HCT116 (cell line): ENCODE measurements around the gene PRR36. TPM values are rescaled to one million over a fixed set of nuclear protein-coding genes. Genes with fewer than 3 reads are reported as not detected.

Experiments used
- ATAC-seq: fragments of 200-7000 bp; cut with Tn5 transposase; 2 replicates; pipeline ENCODE4 v1.9.1; 2020; ENCODE audit warnings: mild to moderate bottlenecking, moderate library complexity
- BruUV-seq: library from RNA; stranded (reverse); fragments of 400-500 nt; replicated peaks from 2 replicates; lab custom pipeline; 2021; lab: Mats Ljungman, UMichigan
- CTCF ChIA-PET: fragments of 300-600 bp; sonication (Branson Sonifier 250); formaldehyde crosslinking; loops from one replicate; lab custom pipeline; 2021; ENCODE audit warnings: antibody characterized with exemption; lab: Charles Lee
- POLR2A ChIA-PET: fragments of 300-600, 350-600 bp; sonication (Branson Sonifier 250); formaldehyde crosslinking; loops from one replicate; lab custom pipeline; 2021; ENCODE audit warnings: antibody characterized with exemption; lab: Charles Lee
- RAD21 ChIA-PET, 2 experiments: fragments of 300-600 bp; sonication (Branson Sonifier 250); formaldehyde crosslinking; loops; one replicate each; lab custom pipeline; 2023; ENCODE audit warnings: low total read pairs in 2 of 2; ENCODE audit not compliant: uncharacterized antibody in 2 of 2, unreplicated experiment in 2 of 2, low non-redundant PET in 1 of 2; lab: Charles Lee
- DNase-seq: peaks from one replicate; pipeline ENCODE4 v3.0.0-alpha.2; 2010; ENCODE audit warnings: low read depth, low spot score
- H2AFZ ChIP-seq: fragments of 200-600 bp; shearing (Covaris generic), sonication (generic); 2 replicates; pipeline ENCODE4 v1.6.1; 2017; ENCODE audit warnings: low read depth, mixed run types, mixed read lengths, antibody characterized with exemption, low read length; ENCODE audit not compliant: poor library complexity, severe bottlenecking
- H3K27ac ChIP-seq: 2 replicates; pipeline ENCODE4 v1.5.1; 2012; ENCODE audit warnings: low read depth, low read length
- H3K27me3 ChIP-seq: fragments of 200-600 bp; sonication (generic); 2 replicates; pipeline ENCODE4 v1.6.1; 2016; ENCODE audit warnings: mixed run types, low read length, mixed read lengths; ENCODE audit not compliant: insufficient read depth
- H3K36me3 ChIP-seq, 2 experiments: fragments of 200-500 bp in 1 of 2; fragments of 200-600 bp in 1 of 2; sonication (Bioruptor generic) in 1 of 2; sonication (generic) in 1 of 2; 2 replicates each; pipeline versions ENCODE4 v1.5.1 to v1.6.1; 2014 to 2016; ENCODE audit warnings: low read length in 2 of 2, inconsistent platforms in 1 of 2, mixed read lengths in 1 of 2, mixed run types in 1 of 2; ENCODE audit not compliant: insufficient read depth in 2 of 2, control insufficient read depth in 1 of 2
- H3K4me1 ChIP-seq, 2 experiments: fragments of 200-600 bp in 1 of 2; sonication (generic) in 1 of 2; 2 replicates each; pipeline versions ENCODE4 v1.5.1 to v1.6.1; 2012 to 2017; ENCODE audit warnings: low read length in 2 of 2, inconsistent platforms in 1 of 2, mild to moderate bottlenecking in 1 of 2, mixed read lengths in 1 of 2, mixed run types in 1 of 2, moderate library complexity in 1 of 2; ENCODE audit not compliant: insufficient read depth in 2 of 2, control insufficient read depth in 1 of 2
- H3K4me2 ChIP-seq: fragments of 200-600 bp; sonication (generic); 2 replicates; pipeline ENCODE4 v1.6.1; 2017; ENCODE audit warnings: mixed run types, low read length, mixed read lengths
- H3K4me3 ChIP-seq, 2 experiments: fragments of 200-600 bp in 1 of 2; sonication (generic) in 1 of 2; replicated peaks in 1 of 2; 2 replicates each; pipeline ENCODE4 v1.5.1; 2011 to 2016; ENCODE audit warnings: low read length in 2 of 2, control low read depth in 1 of 2, low read depth in 1 of 2, mild to moderate bottlenecking in 1 of 2, mixed read lengths in 1 of 2, mixed run types in 1 of 2
- H3K79me2 ChIP-seq: fragments of 200-600 bp; sonication (generic); 2 replicates; pipeline ENCODE4 v1.6.1; 2017; ENCODE audit warnings: mild to moderate bottlenecking, mixed run types, low read length, moderate library complexity, mixed read lengths; ENCODE audit not compliant: insufficient read depth
- H3K9ac ChIP-seq: fragments of 200-600 bp; sonication (generic); 2 replicates; pipeline ENCODE4 v1.6.1; 2016; ENCODE audit warnings: low read length, mixed read lengths
- H3K9me2 ChIP-seq: fragments of 200-600 bp; sonication (generic), shearing (Covaris generic); 2 replicates; pipeline ENCODE4 v1.6.1; 2017; ENCODE audit warnings: mixed run types, mild to moderate bottlenecking, moderate library complexity; ENCODE audit not compliant: insufficient read depth
- H3K9me3 ChIP-seq, 2 experiments: fragments of 200-500 bp in 1 of 2; fragments of 200-600 bp in 1 of 2; sonication (Bioruptor generic) in 1 of 2; sonication (generic) in 1 of 2; 2 replicates each; pipeline ENCODE4 v1.6.1; 2014 to 2017; ENCODE audit warnings: low read length in 2 of 2, mixed read lengths in 2 of 2, inconsistent platforms in 1 of 2, low read depth in 1 of 2, mild to moderate bottlenecking in 1 of 2, mixed run types in 1 of 2, moderate library complexity in 1 of 2; ENCODE audit not compliant: control insufficient read depth in 1 of 2, insufficient read depth in 1 of 2
- H4K20me1 ChIP-seq: fragments of 200-600 bp; sonication (generic), shearing (Covaris generic); 2 replicates; pipeline ENCODE4 v1.6.1; 2017; ENCODE audit warnings: mixed run types, mild to moderate bottlenecking, moderate library complexity; ENCODE audit not compliant: insufficient read depth
- EGR1 ChIP-seq: IDR thresholded peaks from 2 replicates; pipeline ENCODE4 v1.6.1; 2012; ENCODE audit warnings: low read depth
- ELF1 ChIP-seq: IDR thresholded peaks from 2 replicates; pipeline ENCODE4 v1.6.1; 2012; ENCODE audit warnings: low read depth, borderline replicate concordance
- EZH2 ChIP-seq: fragments of 200-600 bp; sonication (generic); IDR thresholded peaks from 2 replicates; pipeline ENCODE4 v1.6.1; 2017; ENCODE audit warnings: antibody characterized with exemption, mixed run types
- EZH2phosphoT487 ChIP-seq: fragments of 200-600 bp; IDR thresholded peaks from 2 replicates; pipeline ENCODE4 v1.6.1; 2018; ENCODE audit warnings: antibody characterized with exemption, borderline replicate concordance
- SIN3A ChIP-seq: IDR thresholded peaks from 2 replicates; pipeline ENCODE4 v1.6.1; 2012; ENCODE audit warnings: low read depth
- YY1 ChIP-seq: IDR thresholded peaks from 2 replicates; pipeline ENCODE4 v1.6.1; 2011; ENCODE audit warnings: low read length, low read depth, moderate library complexity, mild to moderate bottlenecking; ENCODE audit not compliant: insufficient replicate concordance; ENCODE audit errors: extremely low read depth
- intact Hi-C: fragments of 100-400 bp; cut with micrococcal nuclease; formaldehyde crosslinking; loops from 2 replicates; pipeline ENCODE4 v1.10.0; 2022
- total RNA-seq: library from RNA; stranded (reverse); gene quantifications from one replicate; pipeline ENCODE4 v1.2.1, GENCODE V29; 2021; ENCODE audit not compliant: unreplicated experiment
- TF ChIP-seq, protein P1 (sequence below): IDR thresholded peaks from 2 replicates; pipeline ENCODE4 v1.6.1; 2012
- TF ChIP-seq, protein P2 (sequence below): IDR thresholded peaks from 2 replicates; pipeline ENCODE4 v1.6.1; 2011; ENCODE audit warnings: mild to moderate bottlenecking, low read length, moderate library complexity; ENCODE audit not compliant: insufficient replicate concordance; ENCODE audit errors: extremely low read depth

PRR36 gene
- total RNA-seq, 1 experiment from 2014 or later, result 7.5 TPM

DNA sequence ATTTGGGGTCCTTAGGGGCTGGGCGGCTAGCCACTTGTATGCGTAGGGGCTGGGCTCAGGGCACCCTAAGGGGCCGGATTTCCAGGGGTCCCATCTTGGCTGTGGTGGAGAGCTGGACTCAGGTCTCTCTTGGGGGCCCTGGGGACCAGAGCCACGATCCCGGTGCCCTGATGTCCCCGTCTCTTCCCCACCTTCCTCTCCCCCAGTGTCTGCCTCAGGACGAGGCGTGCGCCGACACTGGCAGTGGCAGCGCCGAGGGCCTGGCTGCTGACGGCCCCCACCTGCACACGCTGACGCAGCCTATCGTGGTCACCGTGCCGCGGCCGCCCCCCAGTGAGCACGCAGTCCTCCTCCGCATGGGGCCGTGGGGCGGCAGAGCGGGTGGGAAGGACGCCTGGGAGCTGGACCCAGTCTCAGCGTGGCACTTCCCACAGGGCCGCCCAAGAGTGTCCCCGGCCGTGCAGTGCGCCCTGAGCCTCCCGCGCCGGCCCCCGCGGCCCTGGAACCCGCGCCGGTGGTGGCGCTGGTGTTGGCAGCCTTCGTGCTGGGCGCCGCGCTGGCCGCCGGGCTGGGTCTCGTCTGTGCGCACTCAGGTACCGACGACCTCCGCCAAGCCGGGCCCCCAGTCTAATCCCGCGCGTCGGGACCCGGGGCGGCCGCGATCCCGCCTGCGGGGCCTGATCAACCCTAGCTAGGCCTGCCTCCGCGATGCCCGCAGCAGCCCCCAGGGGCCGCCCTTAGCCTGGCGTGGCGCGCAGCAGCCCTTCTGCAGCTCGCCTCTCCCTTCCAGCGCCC is 43.3 kb upstream of the PRR36 start (continued):
- TF ChIP-seq EZH2phosphoT487, result no peak
- TF ChIP-seq, protein P1, sequence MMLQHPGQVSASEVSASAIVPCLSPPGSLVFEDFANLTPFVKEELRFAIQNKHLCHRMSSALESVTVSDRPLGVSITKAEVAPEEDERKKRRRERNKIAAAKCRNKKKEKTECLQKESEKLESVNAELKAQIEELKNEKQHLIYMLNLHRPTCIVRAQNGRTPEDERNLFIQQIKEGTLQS, result no peak
- peak; percentile 72; the same call in 1 of the 2 replicates for TF ChIP-seq SIN3A
- TF ChIP-seq EGR1, result no peak; the same call in 1 of the 2 replicates
- no peak for TF ChIP-seq EZH2
- TF ChIP-seq, all 23 proteins: peak for 8

DNA sequence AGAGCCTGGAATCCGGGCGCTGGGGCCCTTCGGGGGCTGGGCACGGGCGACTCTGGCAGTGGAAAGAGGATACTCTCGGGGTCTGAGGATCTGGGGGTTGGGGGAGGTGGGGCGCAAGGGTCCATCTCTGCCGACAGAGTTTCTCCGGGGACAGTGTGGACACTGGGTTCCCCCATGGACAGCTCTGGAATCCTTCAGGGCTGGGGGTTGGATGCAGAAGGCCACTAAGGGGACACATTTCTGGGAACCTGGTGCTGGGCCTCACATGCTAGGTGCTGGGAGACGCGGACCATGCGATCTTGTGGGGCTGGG is 42.7 kb upstream of the PRR36 start:
- ChIA-PET CTCF (interaction anchor here (1.0 to 1.3 kb wide), 2 partner anchors 13 to 86 kb away, joined by 4 to 6 read pairs; partner anchors contain the start of gene MAP2K7), RAD21 (no interaction called here), POLR2A (interaction anchor here (1.3 to 1.7 kb wide), 2 partner anchors 14 to 27 kb away, joined by 5 to 6 read pairs; partner anchors contain the start of genes MAP2K7 and TIMM44)
- peaks cover 10% of the 10 kb centered on the region; the same call in 1 of the 2 replicates for H3K79me2 ChIP-seq
- TF ChIP-seq, protein P2, sequence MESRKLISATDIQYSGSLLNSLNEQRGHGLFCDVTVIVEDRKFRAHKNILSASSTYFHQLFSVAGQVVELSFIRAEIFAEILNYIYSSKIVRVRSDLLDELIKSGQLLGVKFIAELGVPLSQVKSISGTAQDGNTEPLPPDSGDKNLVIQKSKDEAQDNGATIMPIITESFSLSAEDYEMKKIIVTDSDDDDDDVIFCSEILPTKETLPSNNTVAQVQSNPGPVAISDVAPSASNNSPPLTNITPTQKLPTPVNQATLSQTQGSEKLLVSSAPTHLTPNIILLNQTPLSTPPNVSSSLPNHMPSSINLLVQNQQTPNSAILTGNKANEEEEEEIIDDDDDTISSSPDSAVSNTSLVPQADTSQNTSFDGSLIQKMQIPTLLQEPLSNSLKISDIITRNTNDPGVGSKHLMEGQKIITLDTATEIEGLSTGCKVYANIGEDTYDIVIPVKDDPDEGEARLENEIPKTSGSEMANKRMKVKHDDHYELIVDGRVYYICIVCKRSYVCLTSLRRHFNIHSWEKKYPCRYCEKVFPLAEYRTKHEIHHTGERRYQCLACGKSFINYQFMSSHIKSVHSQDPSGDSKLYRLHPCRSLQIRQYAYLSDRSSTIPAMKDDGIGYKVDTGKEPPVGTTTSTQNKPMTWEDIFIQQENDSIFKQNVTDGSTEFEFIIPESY, result no peak
- TF ChIP-seq YY1 (no peak), ELF1 (no peak), SIN3A (no peak)
- H3K4me3 ChIP-seq, result peak overlapping the region; percentile 66 to 74
- BruUV-seq, result no TSS peak
- H3K9me3 ChIP-seq, result no peaks in the 10 kb centered on the region
- no peak for DNase-seq
- H3K9ac ChIP-seq, result peak overlapping the region; percentile 89
- ATAC-seq, result peak; percentile 0; the same call in 1 of the 2 replicates
- peaks cover 1 to 4% of the 10 kb centered on the region in 2 experiments; a peak in 3 of 4 replicates for H3K36me3 ChIP-seq
- H3K27me3 ChIP-seq, result no peaks in the 10 kb centered on the region
- intact Hi-C loops, result no loop called here
- peaks cover 21 to 57% of the 10 kb centered on the region in 2 experiments; a peak in 3 of 4 replicates for H3K4me1 ChIP-seq
- H3K9me2 ChIP-seq, result no peaks in the 10 kb centered on the region
- H3K4me2 ChIP-seq, result peak overlapping the region; percentile 91
- H3K27ac ChIP-seq, result peak overlapping the region; percentile 89
- H4K20me1 ChIP-seq, result no peaks in the 10 kb centered on the region
- peak overlapping the region; percentile 14 for H2AFZ ChIP-seq
